ENCODE results near the gene BAMBI. TPM values are rescaled to one million over a fixed set of nuclear protein-coding genes. Genes with fewer than 3 reads are reported as not detected.

Gene BAMBI
- total RNA-seq, 1 experiment from 2014 or later = 6.2 TPM

- no TSS peak for BruUV-seq (replicated peaks)
- Histone ChIP-seq H3K9me2 (ENCODE audit: insufficient read depth) (no peaks in the 10 kb centered on the region), H2AFZ (ENCODE audit: low read depth, low read length, poor library complexity, severe bottlenecking) (no peak overlapping the region), H3K4me2 (ENCODE audit: low read length) (no peak overlapping the region), H3K9ac (ENCODE audit: low read length) (no peak overlapping the region), H4K20me1 (ENCODE audit: insufficient read depth) (no peaks in the 10 kb centered on the region), H3K27ac (ENCODE audit: low read depth, low read length) (no peak overlapping the region), H3K4me1 (ENCODE audit: control insufficient read depth in 1 of 2, insufficient read depth in 2 of 2, low read length in 2 of 2) (no peaks in the 10 kb centered on the region), H3K4me3 (replicated peaks in 1 of 2; ENCODE audit: low read depth in 1 of 2, low read length in 2 of 2) (no peak overlapping the region), H3K36me3 (ENCODE audit: control insufficient read depth in 1 of 2, insufficient read depth in 2 of 2, low read length in 2 of 2) (no peaks in the 10 kb centered on the region), H3K27me3 (ENCODE audit: insufficient read depth, low read length) (no peaks in the 10 kb centered on the region), H3K79me2 (ENCODE audit: insufficient read depth, low read length) (no peaks in the 10 kb centered on the region), H3K9me3 (ENCODE audit: control insufficient read depth in 1 of 2, insufficient read depth in 1 of 2, low read depth in 1 of 2, low read length in 2 of 2) (no peaks in the 10 kb centered on the region)
- DNase-seq (ENCODE audit: low read depth, low spot score) (no peak), ATAC-seq (no peak)
- ChIA-PET POLR2A (no interaction called here), RAD21 (ENCODE audit: low non-redundant PET in 1 of 2, low total read pairs in 2 of 2, uncharacterized antibody in 2 of 2, unreplicated experiment in 2 of 2) (no interaction called here), CTCF (no interaction called here)
- intact Hi-C loops (cut with micrococcal nuclease) = no loop called here
- no peak for TF ChIP-seq TCF7L2 (IDR thresholded peaks at IDR 0.05; ENCODE audit: borderline replicate concordance, extremely low read depth, insufficient read depth, insufficient read length)
- no peak for TF ChIP-seq MAX (IDR thresholded peaks at IDR 0.05)
- no peak for TF ChIP-seq POLR2AphosphoS5 (IDR thresholded peaks at IDR 0.05; ENCODE audit: low read depth, low read length)
- no peak for TF ChIP-seq RAD21 (IDR thresholded peaks at IDR 0.05; ENCODE audit: low read depth)
- TF ChIP-seq SRF (IDR thresholded peaks at IDR 0.05; ENCODE audit: low read depth) = no peak
- TF ChIP-seq POLR2A (IDR thresholded peaks at IDR 0.05; ENCODE audit: borderline replicate concordance, extremely low read depth, insufficient read depth, insufficient read length) = no peak
- no peak for TF ChIP-seq ZNF274 (IDR thresholded peaks at IDR 0.05; ENCODE audit: low read depth, low read length)
- TF ChIP-seq CBX3 (IDR thresholded peaks at IDR 0.05; ENCODE audit: low read depth) = no peak
- no peak for TF ChIP-seq ELF1 (IDR thresholded peaks at IDR 0.05; ENCODE audit: borderline replicate concordance, low read depth)
- TF ChIP-seq EZH2phosphoT487 (IDR thresholded peaks at IDR 0.05; ENCODE audit: borderline replicate concordance) = no peak
- no peak for TF ChIP-seq REST (IDR thresholded peaks at IDR 0.05; ENCODE audit: low read depth)
- TF ChIP-seq EGR1 (IDR thresholded peaks at IDR 0.05; ENCODE audit: low read depth) = no peak
- TF ChIP-seq SIN3A (IDR thresholded peaks at IDR 0.05; ENCODE audit: low read depth) = no peak
- no peak for TF ChIP-seq ZBTB33 (IDR thresholded peaks at IDR 0.05; ENCODE audit: extremely low read depth, insufficient replicate concordance, low read length)
These were observed 13.9 kb downstream of the BAMBI start for GRCh38 chr10:28691187-28691694.
